Fibroblast of lung (primary cell): ENCODE data around the gene CES2. TPM values are rescaled to one million over a fixed set of nuclear protein-coding genes. Genes with fewer than 3 reads are reported as not detected.

ENCODE experiments used
- DNase-seq, 2 donors: peaks; one replicate each; pipeline versions ENCODE4 v3.0.0 to v3.0.0-alpha.2; 2010; ENCODE audit warnings: low read depth in 2 of 2
- H2AFZ ChIP-seq: 2 replicates; pipeline ENCODE4 v1.5.1; 2012; ENCODE audit warnings: low read length, control low read depth, inconsistent platforms
- H3K27ac ChIP-seq: 2 replicates; pipeline ENCODE4 v1.5.1; 2011; ENCODE audit warnings: low read length, control low read depth; ENCODE audit not compliant: insufficient read depth
- H3K27me3 ChIP-seq: 2 replicates; pipeline ENCODE4 v1.5.1; 2011; ENCODE audit warnings: mild to moderate bottlenecking, low read length; ENCODE audit not compliant: control insufficient read depth, insufficient read depth
- H3K36me3 ChIP-seq: 2 replicates; pipeline ENCODE4 v1.5.1; 2011; ENCODE audit warnings: low read length; ENCODE audit not compliant: control insufficient read depth, insufficient read depth
- H3K4me1 ChIP-seq: 2 replicates; pipeline ENCODE4 v1.5.1; 2011; ENCODE audit warnings: low read length; ENCODE audit not compliant: control insufficient read depth, insufficient read depth; ENCODE audit errors: extremely low read depth
- H3K4me2 ChIP-seq: 2 replicates; pipeline ENCODE4 v1.5.1; 2011; ENCODE audit warnings: low read length, control low read depth; ENCODE audit not compliant: insufficient read depth; ENCODE audit errors: extremely low read depth
- H3K4me3 ChIP-seq, 4 experiments: fragments of 200-600 bp in 1 of 4; sonication (generic) in 1 of 4; replicated peaks in 1 of 4; 2 replicates each; pipeline ENCODE4 v1.5.1; 2011 to 2016; ENCODE audit warnings: low read length in 4 of 4, low read depth in 3 of 4, mild to moderate bottlenecking in 3 of 4, control low read depth in 2 of 4, inconsistent platforms in 1 of 4, mixed read lengths in 1 of 4; ENCODE audit not compliant: insufficient read depth in 1 of 4; ENCODE audit errors: control extremely low read depth in 1 of 4
- H3K79me2 ChIP-seq: 2 replicates; pipeline ENCODE4 v1.5.1; 2012; ENCODE audit warnings: mild to moderate bottlenecking, low read length, inconsistent platforms; ENCODE audit not compliant: control insufficient read depth, insufficient read depth
- H3K9ac ChIP-seq: 2 replicates; pipeline ENCODE4 v1.5.1; 2011; ENCODE audit warnings: mild to moderate bottlenecking, low read length, control low read depth; ENCODE audit not compliant: insufficient read depth
- H3K9me3 ChIP-seq: 2 replicates; pipeline ENCODE4 v1.5.1; 2012; ENCODE audit warnings: low read depth, low read length; ENCODE audit not compliant: control insufficient read depth, insufficient read depth
- H4K20me1 ChIP-seq: 2 replicates; pipeline ENCODE4 v1.5.1; 2011; ENCODE audit warnings: low read length; ENCODE audit not compliant: control insufficient read depth, insufficient read depth; ENCODE audit errors: extremely low read depth
- EZH2 ChIP-seq: IDR thresholded peaks from 2 replicates; pipeline ENCODE4 v1.5.1; 2012; ENCODE audit warnings: low read length, control low read depth, mild to moderate bottlenecking; ENCODE audit errors: missing control alignments
- polyA plus RNA-seq, 2 donors: library from polyadenylated mRNA; depleted of rRNA in 1 of 2; stranded (reverse) in 1 of 2; unstranded in 1 of 2; fragments of >200 nt; gene quantifications; 2 replicates each; pipeline ENCODE4 v1.2.1, GENCODE V29; 2011 to 2012; ENCODE audit warnings: missing spikeins in 1 of 2
- total RNA-seq: library from RNA; depleted of rRNA; stranded (reverse); fragments of >200 nt; gene quantifications from 2 replicates; pipeline ENCODE4 v1.2.1, GENCODE V29; 2014
- TF ChIP-seq, protein P1 (sequence below), 2 donors: IDR thresholded peaks in 1 of 2; conservative IDR thresholded peaks in 1 of 2; 1 replicate in 1 of 2; 2 replicates in 1 of 2; pipeline ENCODE4 v1.5.1; 2011 to 2012; ENCODE audit warnings: low read length in 2 of 2, control low read depth in 1 of 2, inconsistent platforms in 1 of 2, low read depth in 1 of 2, mild to moderate bottlenecking in 1 of 2

CES2 gene
- total and polyA plus RNA-seq, 2 donors (not counting 1 experiment from before 2014, with no cell fraction given), result 22.9 to 47.6 TPM

DNA sequence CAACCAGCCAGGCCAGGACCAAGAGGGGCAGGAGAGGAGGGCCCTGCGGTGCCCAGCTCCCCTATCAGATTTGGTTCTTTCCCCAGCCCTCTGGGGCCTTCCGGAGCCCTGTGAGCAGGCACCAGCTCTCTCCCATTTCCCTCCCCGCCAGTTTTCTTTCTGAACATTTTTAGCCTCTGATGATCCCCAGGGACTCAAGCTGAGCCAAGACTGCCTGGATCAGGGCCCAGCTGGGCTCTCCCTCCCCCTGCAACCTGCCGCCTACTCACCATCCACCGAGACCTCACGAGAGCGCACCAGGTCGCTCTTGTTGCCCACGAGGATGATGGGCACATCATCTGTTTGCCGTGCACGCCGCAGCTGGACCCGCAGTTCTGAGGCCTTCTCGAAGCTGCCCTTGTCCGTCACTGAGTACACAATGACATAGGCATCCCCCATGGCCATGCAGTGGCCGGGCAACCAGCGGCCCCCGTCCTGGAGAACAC, 12.0 kb upstream of the CES2 start:
- DNase-seq, result peak in 1 of 2 donors; percentile 51
- Histone ChIP-seq H2AFZ (no peak overlapping the region), H3K27me3 (peaks cover 2% of the 10 kb centered on the region), H3K4me1 (peaks cover 32% of the 10 kb centered on the region), H3K4me2 (peak overlapping the region; percentile 21), H3K9ac (no peak overlapping the region), H3K4me3 (peak overlapping the region in 2 of 4 experiments; percentile 13 to 67), H4K20me1 (no peaks in the 10 kb centered on the region), H3K27ac (no peak overlapping the region), H3K9me3 (no peaks in the 10 kb centered on the region), H3K36me3 (peaks cover 3% of the 10 kb centered on the region), H3K79me2 (no peaks in the 10 kb centered on the region)
- TF ChIP-seq, protein P1, sequence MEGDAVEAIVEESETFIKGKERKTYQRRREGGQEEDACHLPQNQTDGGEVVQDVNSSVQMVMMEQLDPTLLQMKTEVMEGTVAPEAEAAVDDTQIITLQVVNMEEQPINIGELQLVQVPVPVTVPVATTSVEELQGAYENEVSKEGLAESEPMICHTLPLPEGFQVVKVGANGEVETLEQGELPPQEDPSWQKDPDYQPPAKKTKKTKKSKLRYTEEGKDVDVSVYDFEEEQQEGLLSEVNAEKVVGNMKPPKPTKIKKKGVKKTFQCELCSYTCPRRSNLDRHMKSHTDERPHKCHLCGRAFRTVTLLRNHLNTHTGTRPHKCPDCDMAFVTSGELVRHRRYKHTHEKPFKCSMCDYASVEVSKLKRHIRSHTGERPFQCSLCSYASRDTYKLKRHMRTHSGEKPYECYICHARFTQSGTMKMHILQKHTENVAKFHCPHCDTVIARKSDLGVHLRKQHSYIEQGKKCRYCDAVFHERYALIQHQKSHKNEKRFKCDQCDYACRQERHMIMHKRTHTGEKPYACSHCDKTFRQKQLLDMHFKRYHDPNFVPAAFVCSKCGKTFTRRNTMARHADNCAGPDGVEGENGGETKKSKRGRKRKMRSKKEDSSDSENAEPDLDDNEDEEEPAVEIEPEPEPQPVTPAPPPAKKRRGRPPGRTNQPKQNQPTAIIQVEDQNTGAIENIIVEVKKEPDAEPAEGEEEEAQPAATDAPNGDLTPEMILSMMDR (conservative IDR thresholded peaks at IDR 0.05 in 1 of 2, IDR thresholded peaks at IDR 0.05 in 1 of 2; ENCODE audit: low read depth in 1 of 2, low read length in 2 of 2), result no peak
- no peak for TF ChIP-seq EZH2

DNA sequence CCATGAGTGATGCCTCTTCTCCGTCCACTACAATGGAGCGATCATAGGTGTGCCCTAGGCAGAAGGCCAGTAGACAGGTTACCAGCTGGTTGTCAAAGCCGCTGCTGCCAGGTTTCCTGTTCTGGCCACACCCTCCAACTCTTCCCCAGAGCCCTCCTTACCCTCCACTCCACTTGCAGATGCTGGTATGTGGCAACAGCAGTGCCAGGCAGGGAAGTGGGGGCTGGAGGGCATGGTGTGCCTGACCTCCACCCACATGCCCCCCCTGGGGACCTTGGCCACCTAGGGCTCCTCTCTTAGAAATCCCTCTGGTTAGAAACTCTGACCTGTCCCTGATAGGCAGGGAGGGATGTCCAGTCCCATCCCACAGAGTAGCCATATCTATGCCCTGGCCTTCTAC, 11.4 kb upstream of the CES2 start:
- Histone ChIP-seq H3K4me3 (peak overlapping the region in 2 of 4 experiments; percentile 13 to 67), H3K9ac (no peak overlapping the region), H3K4me1 (peaks cover 36% of the 10 kb centered on the region), H3K9me3 (no peaks in the 10 kb centered on the region), H4K20me1 (no peaks in the 10 kb centered on the region), H3K4me2 (peak overlapping the region; percentile 58), H3K27me3 (peaks cover 2% of the 10 kb centered on the region), H3K79me2 (no peaks in the 10 kb centered on the region), H2AFZ (no peak overlapping the region), H3K36me3 (peaks cover 3% of the 10 kb centered on the region), H3K27ac (no peak overlapping the region)
- TF ChIP-seq EZH2, result no peak
- TF ChIP-seq, protein P1 (conservative IDR thresholded peaks at IDR 0.05 in 1 of 2, IDR thresholded peaks at IDR 0.05 in 1 of 2; ENCODE audit: low read depth in 1 of 2, low read length in 2 of 2), result no peak
- no peak for DNase-seq

DNA sequence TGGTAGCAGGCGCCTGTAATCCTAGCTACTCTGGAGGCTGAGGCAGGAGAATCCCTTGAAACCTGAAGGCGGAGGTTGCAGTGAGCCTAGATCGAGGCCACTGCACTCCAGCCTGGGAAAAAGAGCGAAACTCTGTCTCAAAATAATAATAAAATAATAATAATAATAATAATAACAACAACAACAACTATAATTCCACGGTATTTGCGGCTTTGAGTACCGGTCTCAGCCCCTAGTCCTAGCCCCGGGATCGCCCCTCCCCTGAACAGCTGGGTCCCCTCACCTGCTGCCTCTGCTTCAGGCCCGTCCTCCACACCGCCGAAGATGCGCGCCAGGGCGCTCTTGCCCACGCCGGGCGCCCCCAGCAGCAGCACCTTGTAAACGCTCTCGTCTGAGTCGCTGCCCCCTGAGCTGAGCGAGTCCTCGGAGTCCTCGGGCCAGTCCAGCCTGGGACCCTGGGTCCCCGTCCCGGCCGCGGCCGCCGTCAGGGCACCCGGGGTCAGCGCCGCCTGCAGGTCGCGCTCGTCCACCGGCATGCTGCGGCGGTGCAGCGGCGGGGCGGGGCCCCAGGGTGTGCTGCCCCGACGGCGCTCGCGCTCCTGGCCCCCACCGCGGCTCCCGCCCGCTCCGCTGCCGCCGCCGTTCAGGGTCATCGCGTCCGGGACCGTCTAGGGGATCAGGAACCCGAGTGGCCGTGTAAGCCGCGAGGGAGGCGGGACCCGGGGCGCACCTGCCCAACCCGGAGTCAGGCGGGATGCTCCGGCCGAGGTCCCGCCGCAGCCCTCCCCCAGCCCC, 10.6 kb upstream of the CES2 start:
- Histone ChIP-seq H3K36me3 (peaks cover 3% of the 10 kb centered on the region), H3K4me1 (peaks cover 36% of the 10 kb centered on the region), H3K79me2 (no peaks in the 10 kb centered on the region), H3K4me3 (peak overlapping the region in 3 of 4 experiments; percentile 46 to 67 (median 50)), H3K27me3 (peaks cover 2% of the 10 kb centered on the region), H4K20me1 (no peaks in the 10 kb centered on the region), H3K9me3 (no peaks in the 10 kb centered on the region), H3K4me2 (peak overlapping the region; percentile 83), H3K27ac (peak overlapping the region; percentile 36), H3K9ac (peak overlapping the region; percentile 57), H2AFZ (no peak overlapping the region)
- TF ChIP-seq, protein P1 (conservative IDR thresholded peaks at IDR 0.05 in 1 of 2, IDR thresholded peaks at IDR 0.05 in 1 of 2; ENCODE audit: low read depth in 1 of 2, low read length in 2 of 2), result peak in 1 of 2 donors; percentile 33
- no peak for TF ChIP-seq EZH2
- no peak for DNase-seq
